ENCODE data around the gene VRTN.

The VRTN gene

GRCh38 chr14:74309125-74310022 is 38.9 kb upstream of the VRTN start:
- no peaks in the 10 kb centered on the region for H3K9me2 ChIP-seq (replicated peaks; ENCODE audit: control insufficient read depth, low read length)

DNA sequence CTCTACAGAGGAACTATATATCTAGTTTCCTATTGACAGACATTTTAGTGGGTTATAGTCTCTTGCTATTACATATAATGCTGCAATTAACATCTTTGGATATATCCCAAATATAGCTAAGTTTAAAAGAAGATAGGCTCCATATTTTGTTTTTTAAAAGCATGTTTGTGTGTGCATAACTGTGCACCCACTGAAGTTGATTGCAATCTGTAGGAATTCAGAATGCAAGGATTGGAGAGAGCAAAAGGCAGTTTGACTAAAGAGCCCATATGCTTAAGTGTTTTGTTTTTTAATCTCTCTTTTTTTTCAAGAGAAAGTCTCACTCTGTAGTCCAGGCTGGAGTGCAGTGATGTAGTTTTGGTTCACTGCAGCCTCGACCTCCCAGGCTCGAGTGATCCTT is 36.1 kb upstream of the VRTN start:
- Histone ChIP-seq H3K79me2 (ENCODE audit: control insufficient read depth, low read length) (no peaks in the 10 kb centered on the region), H3K36me3 (ENCODE audit: control insufficient read depth, low read length) (no peaks in the 10 kb centered on the region), H3K27ac (ENCODE audit: low read depth, low read length) (no peak overlapping the region), H4K20me1 (ENCODE audit: control insufficient read depth, insufficient read depth, low read depth, low read length) (no peaks in the 10 kb centered on the region), H3K9me2 (replicated peaks; ENCODE audit: control insufficient read depth, low read length) (no peaks in the 10 kb centered on the region), H3K27me3 (ENCODE audit: control insufficient read depth, low read length) (peaks cover 3% of the 10 kb centered on the region; the same call in 1 of the 2 replicates), H3F3A (ENCODE audit: control insufficient read depth, insufficient read depth) (no peaks in the 10 kb centered on the region), H3K9me3 (ENCODE audit: control insufficient read depth, insufficient read depth, low read length) (no peaks in the 10 kb centered on the region), H3K4me1 (ENCODE audit: control insufficient read depth, low read length) (no peaks in the 10 kb centered on the region), H3K4me3 (ENCODE audit: low read length) (no peak overlapping the region), H3K4me2 (ENCODE audit: low read length) (no peak overlapping the region)
- TF ChIP-seq EZH2phosphoT487 (IDR thresholded peaks at IDR 0.05; ENCODE audit: borderline replicate concordance, low read length), result no peak
- no peak for TF ChIP-seq CTCF (IDR thresholded peaks at IDR 0.05; ENCODE audit: low read depth, low read length, poor library complexity, severe bottlenecking)

More at GRCh38 chr14:74309125-74310022, 38.9 kb upstream of the VRTN start:
- no peak overlapping the region for H3K4me2 ChIP-seq (ENCODE audit: low read length)
- no peak overlapping the region for H3K27ac ChIP-seq (ENCODE audit: low read depth, low read length)
- H3K4me3 ChIP-seq (ENCODE audit: low read length), result no peak overlapping the region
- TF ChIP-seq CTCF (IDR thresholded peaks at IDR 0.05; ENCODE audit: low read depth, low read length, poor library complexity, severe bottlenecking) (no peak), EZH2phosphoT487 (IDR thresholded peaks at IDR 0.05; ENCODE audit: borderline replicate concordance, low read length) (no peak)
- H3F3A ChIP-seq (ENCODE audit: control insufficient read depth, insufficient read depth), result no peaks in the 10 kb centered on the region
- H3K27me3 ChIP-seq (ENCODE audit: control insufficient read depth, low read length), result peaks cover 3% of the 10 kb centered on the region; the same call in 1 of the 2 replicates
- no peaks in the 10 kb centered on the region for H3K9me3 ChIP-seq (ENCODE audit: control insufficient read depth, insufficient read depth, low read length)
- H3K36me3 ChIP-seq (ENCODE audit: control insufficient read depth, low read length), result no peaks in the 10 kb centered on the region
- no peaks in the 10 kb centered on the region for H3K4me1 ChIP-seq (ENCODE audit: control insufficient read depth, low read length)
- H4K20me1 ChIP-seq (ENCODE audit: control insufficient read depth, insufficient read depth, low read depth, low read length), result no peaks in the 10 kb centered on the region
- no peaks in the 10 kb centered on the region for H3K79me2 ChIP-seq (ENCODE audit: control insufficient read depth, low read length)

DNA sequence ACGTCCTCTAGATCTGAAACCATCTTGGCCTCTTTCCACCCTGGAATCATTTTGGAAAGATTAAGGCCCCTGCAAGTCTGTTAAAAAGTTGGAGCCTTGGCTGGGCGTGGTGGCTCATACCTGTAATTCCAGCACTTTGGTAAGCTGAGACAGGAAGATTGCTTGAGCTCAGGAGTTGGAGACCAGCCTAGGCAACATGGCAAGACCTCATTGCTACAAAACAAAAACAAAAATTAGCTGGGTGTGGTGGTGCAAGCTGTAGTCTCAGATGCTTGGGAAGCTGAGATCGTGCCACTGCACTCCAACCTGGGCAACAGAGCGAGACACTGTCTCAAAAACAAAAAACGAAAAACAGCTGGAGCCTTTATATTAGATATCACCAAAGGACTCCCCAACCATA is 34.7 kb upstream of the VRTN start:
- Histone ChIP-seq H3F3A (ENCODE audit: control insufficient read depth, insufficient read depth) (no peaks in the 10 kb centered on the region), H3K9me2 (replicated peaks; ENCODE audit: control insufficient read depth, low read length) (no peaks in the 10 kb centered on the region), H3K9me3 (ENCODE audit: control insufficient read depth, insufficient read depth, low read length) (no peaks in the 10 kb centered on the region), H3K4me3 (ENCODE audit: low read length) (no peak overlapping the region), H3K79me2 (ENCODE audit: control insufficient read depth, low read length) (no peaks in the 10 kb centered on the region), H3K4me2 (ENCODE audit: low read length) (no peak overlapping the region), H3K4me1 (ENCODE audit: control insufficient read depth, low read length) (no peaks in the 10 kb centered on the region), H4K20me1 (ENCODE audit: control insufficient read depth, insufficient read depth, low read depth, low read length) (no peaks in the 10 kb centered on the region), H3K36me3 (ENCODE audit: control insufficient read depth, low read length) (no peaks in the 10 kb centered on the region), H3K27ac (ENCODE audit: low read depth, low read length) (no peak overlapping the region), H3K27me3 (ENCODE audit: control insufficient read depth, low read length) (peaks cover 3% of the 10 kb centered on the region; the same call in 1 of the 2 replicates)
- no peak for TF ChIP-seq CTCF (IDR thresholded peaks at IDR 0.05; ENCODE audit: low read depth, low read length, poor library complexity, severe bottlenecking)
- no peak for TF ChIP-seq EZH2phosphoT487 (IDR thresholded peaks at IDR 0.05; ENCODE audit: borderline replicate concordance, low read length)
